B cell (primary cell): ENCODE measurements around the gene PC. TPM values are rescaled to one million over a fixed set of nuclear protein-coding genes. Genes with fewer than 3 reads are reported as not detected.

Source experiments
- ATAC-seq: fragments of 200-7000 bp; cut with Tn5 transposase; one replicate; pipeline ENCODE4 v1.10.0; 2021; ENCODE audit warnings: low read depth, mild to moderate bottlenecking, moderate number of reproducible peaks, moderate library complexity
- CTCF ChIA-PET: fragments of 350-600 bp; sonication (Branson Sonifier 250); formaldehyde crosslinking; loops from one replicate; lab custom pipeline; 2021; ENCODE audit warnings: antibody characterized with exemption, inconsistent platforms; lab: Charles Lee
- POLR2A ChIA-PET: fragments of 350-600 bp; sonication (Branson Sonifier 250); formaldehyde crosslinking; loops from one replicate; lab custom pipeline; 2021; ENCODE audit warnings: antibody characterized with exemption; lab: Charles Lee
- DNase-seq: peaks from one replicate; pipeline ENCODE4 v3.0.0; 2013
- H2AFZ ChIP-seq: 2 replicates; pipeline ENCODE4 v1.6.1; 2012; ENCODE audit warnings: mild to moderate bottlenecking, low read depth, low read length; ENCODE audit not compliant: insufficient read depth, poor library complexity, severe bottlenecking
- H3K27ac ChIP-seq, 2 donors: 1 replicate in 1 of 2; 2 replicates in 1 of 2; pipeline ENCODE4 v1.5.1; 2012 to 2013; ENCODE audit warnings: low read length in 2 of 2, mild to moderate bottlenecking in 2 of 2, moderate library complexity in 1 of 2
- H3K27me3 ChIP-seq, 4 experiments: fragments of 200-600 bp in 1 of 4; sonication (generic) in 1 of 4; replicated peaks in 1 of 4; 1 replicate in 2 of 4; 2 replicates in 2 of 4; pipeline versions ENCODE4 v1.6.1 to v1.7.0; 2013 to 2016; ENCODE audit warnings: low read length in 3 of 4, mild to moderate bottlenecking in 2 of 4, mixed read lengths in 1 of 4, moderate library complexity in 1 of 4; ENCODE audit not compliant: insufficient read depth in 4 of 4, control insufficient read depth in 3 of 4; ENCODE audit errors: control extremely low read depth in 1 of 4
- H3K36me3 ChIP-seq, 2 experiments: replicated peaks in 1 of 2; 1 replicate in 1 of 2; 2 replicates in 1 of 2; pipeline versions ENCODE4 v1.6.1 to v1.7.1; 2013; ENCODE audit warnings: low read length in 1 of 2; ENCODE audit not compliant: insufficient read depth in 2 of 2, control insufficient read depth in 1 of 2; ENCODE audit errors: control extremely low read depth in 1 of 2, extremely low read depth in 1 of 2
- H3K4me1 ChIP-seq, 2 donors: fragments of 200-600 bp in 1 of 2; sonication (generic) in 1 of 2; 1 replicate in 1 of 2; 2 replicates in 1 of 2; pipeline versions ENCODE4 v1.5.1 to v1.6.1; 2013 to 2017; ENCODE audit warnings: low read length in 2 of 2; ENCODE audit not compliant: control insufficient read depth in 2 of 2, insufficient read depth in 2 of 2
- H3K4me2 ChIP-seq: replicated peaks from 2 replicates; pipeline ENCODE3; 2012; ENCODE audit warnings: mild to moderate bottlenecking, low read depth, low read length; ENCODE audit not compliant: poor library complexity, severe bottlenecking
- H3K4me3 ChIP-seq, 5 experiments: fragments of 200-600 bp in 1 of 5; sonication (generic) in 1 of 5; 1 replicate in 3 of 5; 2 replicates in 2 of 5; pipeline versions ENCODE4 v1.5.1 to v1.7.0; 2011 to 2016; ENCODE audit warnings: low read length in 4 of 5, mild to moderate bottlenecking in 4 of 5, low read depth in 2 of 5, control low read depth in 1 of 5, moderate library complexity in 1 of 5; ENCODE audit not compliant: insufficient read depth in 1 of 5; ENCODE audit errors: control extremely low read depth in 1 of 5, extremely low read depth in 1 of 5
- H3K79me2 ChIP-seq: fragments of 200-600 bp; sonication (generic); one replicate; pipeline ENCODE4 v1.6.0; 2016; ENCODE audit warnings: low read length; ENCODE audit not compliant: control insufficient read depth, insufficient read depth
- H3K9ac ChIP-seq: fragments of 200-600 bp; sonication (generic); 2 replicates; pipeline ENCODE4 v1.6.1; 2017; ENCODE audit warnings: mild to moderate bottlenecking, low read length, moderate library complexity
- H3K9me3 ChIP-seq, 3 donors: one replicate each; pipeline versions ENCODE4 v1.6.1 to v1.7.1; 2013; ENCODE audit warnings: low read length in 2 of 3; ENCODE audit not compliant: control insufficient read depth in 2 of 3, insufficient read depth in 1 of 3; ENCODE audit errors: control extremely low read depth in 1 of 3
- H4K20me1 ChIP-seq: 2 replicates; pipeline ENCODE4 v1.6.0; 2012; ENCODE audit warnings: mild to moderate bottlenecking, low read length; ENCODE audit not compliant: insufficient read depth, control insufficient read depth, poor library complexity, severe bottlenecking
- H3K27ac Mint-ChIP-seq: one replicate; pipeline ENCODE4 v1.8.0; 2021; ENCODE audit warnings: mixed read lengths
- H3K27me3 Mint-ChIP-seq: one replicate; pipeline ENCODE4 v1.8.0; 2021; ENCODE audit warnings: mixed read lengths
- H3K4me1 Mint-ChIP-seq: one replicate; pipeline ENCODE4 v1.8.0; 2021; ENCODE audit warnings: mixed read lengths
- H3K4me3 Mint-ChIP-seq: one replicate; pipeline ENCODE4 v1.8.0; 2021; ENCODE audit warnings: mixed read lengths
- H3K9me3 Mint-ChIP-seq: one replicate; pipeline ENCODE4 v1.8.0; 2022; ENCODE audit warnings: mixed read lengths; ENCODE audit not compliant: insufficient read depth
- CTCF ChIP-seq: fragments of 200-600 bp; IDR thresholded peaks from one replicate; pipeline ENCODE4 v1.8.0; 2022; ENCODE audit warnings: antibody characterized with exemption, mild to moderate bottlenecking
- EZH2 ChIP-seq: IDR thresholded peaks from 2 replicates; pipeline ENCODE4 v1.6.1; 2012; ENCODE audit warnings: borderline replicate concordance, low read depth, mild to moderate bottlenecking, moderate library complexity, low read length; ENCODE audit not compliant: insufficient read depth, poor library complexity, severe bottlenecking
- WGBS: methylation state at CpG from one replicate; pipeline ENCODE4 v1.1.5; 2013; ENCODE audit warnings: missing lambda C conversion rate; ENCODE audit not compliant: insufficient coverage; 5-methylcytosine and 5-hydroxymethylcytosine counted together
- intact Hi-C: fragments of 100-400 bp; cut with micrococcal nuclease; formaldehyde crosslinking; loops from one replicate; pipeline ENCODE4 v1.10.0; 2022
- polyA plus RNA-seq: library from polyadenylated mRNA; depleted of rRNA; stranded (reverse); fragments of >200 nt; gene quantifications from 2 replicates; pipeline ENCODE4 v1.2.3, GENCODE V29; 2012
- total RNA-seq, 2 donors: library from RNA; stranded (reverse); fragments of 120-200 nt in 1 of 2; gene quantifications; 1 replicate in 1 of 2; 2 replicates in 1 of 2; pipeline versions ENCODE4 v1.2.3 to v1.2.4, GENCODE V29; 2013 to 2022

The PC gene
- total and polyA plus RNA-seq, 2 donors (not counting 1 experiment from before 2014, with no cell fraction given): 1.5 to 4.4 TPM

DNA sequence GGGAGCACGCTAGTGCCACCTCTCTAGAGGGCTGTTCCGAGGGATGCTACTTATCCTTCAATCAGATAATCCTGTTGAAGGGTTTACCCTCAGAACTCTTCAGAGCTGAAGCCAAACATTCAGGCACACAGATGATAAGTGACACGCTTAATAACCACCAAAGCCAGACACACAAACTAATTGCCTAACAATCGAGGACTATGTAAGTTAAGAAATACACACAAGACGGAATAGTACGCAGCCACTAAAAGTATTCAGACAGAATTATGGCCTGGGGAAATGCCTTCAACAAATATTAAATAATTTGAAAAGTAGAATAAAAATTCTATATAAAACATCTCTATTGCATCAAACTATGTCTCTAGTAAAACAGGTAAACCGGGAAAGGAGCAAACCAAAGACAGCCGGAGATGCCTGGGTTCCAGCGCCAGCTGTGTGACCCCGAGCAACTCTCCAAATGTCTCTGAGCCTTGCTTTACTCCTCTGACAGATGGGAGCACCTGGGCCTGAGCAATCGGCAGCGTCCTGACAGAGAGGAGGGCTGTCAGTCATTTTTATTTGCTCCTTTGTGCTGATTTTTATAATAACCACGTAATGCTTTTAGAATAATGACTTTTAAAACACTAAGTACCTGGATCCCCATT lies 90.0 kb downstream of the PC start:
- H3K27me3 Mint-ChIP-seq: no peaks in the 10 kb centered on the region
- peak overlapping the region; percentile 23 for H3K4me3 Mint-ChIP-seq
- Histone ChIP-seq H3K79me2 (no peaks in the 10 kb centered on the region), H4K20me1 (no peaks in the 10 kb centered on the region), H3K4me3 (peak overlapping the region in 2 of 5 experiments; percentile 19 to 20), H3K4me2 (peak overlapping the region; percentile 68), H2AFZ (peak overlapping the region; percentile 65), H3K9me3 (no peaks in the 10 kb centered on the region), H3K27me3 (no peaks in the 10 kb centered on the region), H3K4me1 (peaks cover 4 to 10% of the 10 kb centered on the region in 2 donors), H3K36me3 (no peaks in the 10 kb centered on the region), H3K27ac (no peak overlapping the region), H3K9ac (peak overlapping the region; percentile 29)
- peaks cover 16% of the 10 kb centered on the region for H3K4me1 Mint-ChIP-seq
- no peaks in the 10 kb centered on the region for H3K9me3 Mint-ChIP-seq
- DNase-seq: no peak
- 95% methylated on average over 6 of the region's 13 CpGs for WGBS
- no peak for ATAC-seq
- TF ChIP-seq CTCF: no peak
- H3K27ac Mint-ChIP-seq: peak overlapping the region; percentile 46
- ChIA-PET CTCF (interaction anchor here (0.6 to 1.7 kb wide), 6 partner anchors 14 to 389 kb away, joined by 3 to 5 read pairs (median 3); partner anchors contain the start of gene RCE1), POLR2A (no interaction called here)
- intact Hi-C loops: loop anchor here (1.0 to 2.0 kb wide), 4 partner anchors 25 to 174 kb away; partner anchors contain the start of gene RCE1

DNA sequence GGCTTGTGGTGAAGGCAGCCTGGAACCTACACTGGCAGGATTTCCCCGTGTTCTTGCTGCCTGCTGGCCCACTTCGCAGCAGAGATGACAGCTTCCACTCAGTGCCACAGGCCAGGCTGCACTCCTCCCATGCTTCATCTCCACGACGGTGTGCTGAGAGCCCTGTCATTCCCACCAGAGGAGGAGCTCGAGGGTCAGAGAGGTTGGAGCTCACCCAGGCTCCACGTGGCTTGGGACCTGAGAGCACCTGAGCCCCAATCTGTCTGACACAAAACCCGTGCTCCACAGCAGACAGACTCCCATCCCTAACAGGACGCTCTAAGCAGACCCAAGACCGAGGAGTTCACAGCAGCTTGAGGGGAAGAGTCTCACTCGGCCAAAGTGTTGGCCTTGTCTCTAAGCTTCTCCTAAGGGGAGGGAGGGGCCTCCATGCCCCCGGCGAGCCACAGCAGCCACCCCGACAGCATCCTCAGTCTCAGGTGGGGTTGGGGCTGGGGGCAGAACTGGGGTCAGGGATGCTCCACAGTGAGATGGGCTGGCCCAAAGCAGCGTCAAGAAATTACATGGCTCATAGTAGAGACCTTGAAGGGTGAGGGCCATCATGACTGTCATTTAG lies 90.7 kb downstream of the PC start:
- no peak overlapping the region for H2AFZ ChIP-seq
- intact Hi-C loops: loop anchor here (1.0 to 2.0 kb wide), 4 partner anchors 24 to 173 kb away; partner anchors contain the start of gene RCE1
- Mint-ChIP-seq H3K27ac (no peak overlapping the region), H3K27me3 (no peaks in the 10 kb centered on the region), H3K9me3 (no peaks in the 10 kb centered on the region), H3K4me3 (no peak overlapping the region), H3K4me1 (peaks cover 16% of the 10 kb centered on the region)
- ChIA-PET POLR2A (no interaction called here), CTCF (interaction anchor here (0.6 to 1.7 kb wide), 7 partner anchors 15 to 401 kb away, joined by 3 to 5 read pairs (median 3); partner anchors contain the start of genes PELI3 and RCE1)
- H3K4me2 ChIP-seq: no peak overlapping the region
- no peak for DNase-seq
- peaks cover 4 to 10% of the 10 kb centered on the region in 2 donors for H3K4me1 ChIP-seq
- H3K9ac ChIP-seq: no peak overlapping the region
- no peaks in the 10 kb centered on the region for H3K79me2 ChIP-seq
- ATAC-seq: no peak
- H3K27me3 ChIP-seq: no peaks in the 10 kb centered on the region
- H3K4me3 ChIP-seq: no peak overlapping the region
- H3K27ac ChIP-seq: no peak overlapping the region
- no peaks in the 10 kb centered on the region for H4K20me1 ChIP-seq
- H3K36me3 ChIP-seq: no peaks in the 10 kb centered on the region
- WGBS: 85% methylated on average over 9 of the region's 14 CpGs
- H3K9me3 ChIP-seq: no peaks in the 10 kb centered on the region
- TF ChIP-seq EZH2: no peak
- TF ChIP-seq CTCF: no peak
